ENCODE results near the gene TRIM71. TPM values are rescaled to one million over a fixed set of nuclear protein-coding genes. Genes with fewer than 3 reads are reported as not detected.

TRIM71 gene
- total and polyA plus RNA-seq, 2 of the 13 experiments (the other 11 are each of a cell fraction or from before 2014, with no cell fraction given) = 21.7 to 76.9 TPM

DNA sequence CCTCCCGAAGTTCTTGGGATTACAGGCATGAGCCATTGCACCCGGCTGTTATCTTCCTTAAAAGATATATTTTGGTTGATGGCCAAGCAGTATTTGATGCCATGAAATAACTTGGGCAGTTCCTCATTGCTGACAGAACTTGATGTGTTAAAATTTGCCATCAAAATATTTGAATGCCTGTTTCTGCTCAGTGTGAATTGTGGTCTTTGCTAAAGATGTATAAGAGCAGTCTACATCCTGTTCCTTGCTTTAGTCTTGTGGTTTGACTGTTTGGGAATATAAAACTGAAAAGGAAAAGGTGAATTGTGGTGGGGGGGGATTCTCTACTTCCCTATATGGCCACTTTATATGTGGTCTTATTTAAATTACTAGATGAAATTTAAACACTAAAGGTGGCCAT, 14.0 kb downstream of the TRIM71 start:
- Histone ChIP-seq H3K36me3 (replicated peaks in 1 of 2; ENCODE audit: control insufficient read depth in 1 of 2, insufficient read depth in 2 of 2, low read length in 2 of 2) (peaks cover 4 to 42% of the 10 kb centered on the region in 2 experiments; a peak in 4 of 5 replicates), H3K4me2 (ENCODE audit: low read depth, low read length) (no peak overlapping the region), H3K4me3 (replicated peaks in 1 of 3; ENCODE audit: insufficient read depth in 1 of 3, low read depth in 2 of 3, low read length in 3 of 3) (no peak overlapping the region), H2AFZ (ENCODE audit: low read length) (no peak overlapping the region), H3K79me2 (ENCODE audit: insufficient read depth, low read length) (peaks cover 99% of the 10 kb centered on the region), H3K9ac (ENCODE audit: insufficient read depth, low read depth, low read length) (no peak overlapping the region), H3K27me3 (ENCODE audit: control insufficient read depth in 1 of 2, insufficient read depth in 2 of 2, low read length in 2 of 2) (no peaks in the 10 kb centered on the region), H4K20me1 (ENCODE audit: insufficient read depth, low read length) (peaks cover 100% of the 10 kb centered on the region), H3K4me1 (ENCODE audit: insufficient read depth, low read length) (peaks cover 100% of the 10 kb centered on the region), H3K9me3 (ENCODE audit: low read length) (no peaks in the 10 kb centered on the region), H3K27ac (ENCODE audit: extremely low read length, insufficient read depth, low read length) (no peak overlapping the region)
- TF ChIP-seq, protein P1, sequence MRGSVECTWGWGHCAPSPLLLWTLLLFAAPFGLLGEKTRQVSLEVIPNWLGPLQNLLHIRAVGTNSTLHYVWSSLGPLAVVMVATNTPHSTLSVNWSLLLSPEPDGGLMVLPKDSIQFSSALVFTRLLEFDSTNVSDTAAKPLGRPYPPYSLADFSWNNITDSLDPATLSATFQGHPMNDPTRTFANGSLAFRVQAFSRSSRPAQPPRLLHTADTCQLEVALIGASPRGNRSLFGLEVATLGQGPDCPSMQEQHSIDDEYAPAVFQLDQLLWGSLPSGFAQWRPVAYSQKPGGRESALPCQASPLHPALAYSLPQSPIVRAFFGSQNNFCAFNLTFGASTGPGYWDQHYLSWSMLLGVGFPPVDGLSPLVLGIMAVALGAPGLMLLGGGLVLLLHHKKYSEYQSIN (CRISPR knock-in tag; IDR thresholded peaks at IDR 0.05; ENCODE audit: borderline replicate concordance) = no peak
- TF ChIP-seq CBFB (CRISPR knock-in tag; IDR thresholded peaks at IDR 0.05) (no peak), ZNF253 (CRISPR knock-in tag; IDR thresholded peaks at IDR 0.05; ENCODE audit: borderline replicate concordance) (no peak), EED (CRISPR knock-in tag; IDR thresholded peaks at IDR 0.05) (no peak), NAIF1 (CRISPR knock-in tag; IDR thresholded peaks at IDR 0.05; ENCODE audit: borderline replicate concordance) (no peak), ZNF616 (CRISPR knock-in tag; IDR thresholded peaks at IDR 0.05; ENCODE audit: low read depth) (no peak)
- TF ChIP-seq, protein P2, sequence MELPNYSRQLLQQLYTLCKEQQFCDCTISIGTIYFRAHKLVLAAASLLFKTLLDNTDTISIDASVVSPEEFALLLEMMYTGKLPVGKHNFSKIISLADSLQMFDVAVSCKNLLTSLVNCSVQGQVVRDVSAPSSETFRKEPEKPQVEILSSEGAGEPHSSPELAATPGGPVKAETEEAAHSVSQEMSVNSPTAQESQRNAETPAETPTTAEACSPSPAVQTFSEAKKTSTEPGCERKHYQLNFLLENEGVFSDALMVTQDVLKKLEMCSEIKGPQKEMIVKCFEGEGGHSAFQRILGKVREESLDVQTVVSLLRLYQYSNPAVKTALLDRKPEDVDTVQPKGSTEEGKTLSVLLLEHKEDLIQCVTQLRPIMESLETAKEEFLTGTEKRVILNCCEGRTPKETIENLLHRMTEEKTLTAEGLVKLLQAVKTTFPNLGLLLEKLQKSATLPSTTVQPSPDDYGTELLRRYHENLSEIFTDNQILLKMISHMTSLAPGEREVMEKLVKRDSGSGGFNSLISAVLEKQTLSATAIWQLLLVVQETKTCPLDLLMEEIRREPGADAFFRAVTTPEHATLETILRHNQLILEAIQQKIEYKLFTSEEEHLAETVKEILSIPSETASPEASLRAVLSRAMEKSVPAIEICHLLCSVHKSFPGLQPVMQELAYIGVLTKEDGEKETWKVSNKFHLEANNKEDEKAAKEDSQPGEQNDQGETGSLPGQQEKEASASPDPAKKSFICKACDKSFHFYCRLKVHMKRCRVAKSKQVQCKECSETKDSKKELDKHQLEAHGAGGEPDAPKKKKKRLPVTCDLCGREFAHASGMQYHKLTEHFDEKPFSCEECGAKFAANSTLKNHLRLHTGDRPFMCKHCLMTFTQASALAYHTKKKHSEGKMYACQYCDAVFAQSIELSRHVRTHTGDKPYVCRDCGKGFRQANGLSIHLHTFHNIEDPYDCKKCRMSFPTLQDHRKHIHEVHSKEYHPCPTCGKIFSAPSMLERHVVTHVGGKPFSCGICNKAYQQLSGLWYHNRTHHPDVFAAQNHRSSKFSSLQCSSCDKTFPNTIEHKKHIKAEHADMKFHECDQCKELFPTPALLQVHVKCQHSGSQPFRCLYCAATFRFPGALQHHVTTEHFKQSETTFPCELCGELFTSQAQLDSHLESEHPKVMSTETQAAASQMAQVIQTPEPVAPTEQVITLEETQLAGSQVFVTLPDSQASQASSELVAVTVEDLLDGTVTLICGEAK (IDR thresholded peaks at IDR 0.05) = no peak
- TF ChIP-seq, protein P2 (CRISPR knock-in tag; IDR thresholded peaks at IDR 0.05) = no peak
- TF ChIP-seq, protein P3, sequence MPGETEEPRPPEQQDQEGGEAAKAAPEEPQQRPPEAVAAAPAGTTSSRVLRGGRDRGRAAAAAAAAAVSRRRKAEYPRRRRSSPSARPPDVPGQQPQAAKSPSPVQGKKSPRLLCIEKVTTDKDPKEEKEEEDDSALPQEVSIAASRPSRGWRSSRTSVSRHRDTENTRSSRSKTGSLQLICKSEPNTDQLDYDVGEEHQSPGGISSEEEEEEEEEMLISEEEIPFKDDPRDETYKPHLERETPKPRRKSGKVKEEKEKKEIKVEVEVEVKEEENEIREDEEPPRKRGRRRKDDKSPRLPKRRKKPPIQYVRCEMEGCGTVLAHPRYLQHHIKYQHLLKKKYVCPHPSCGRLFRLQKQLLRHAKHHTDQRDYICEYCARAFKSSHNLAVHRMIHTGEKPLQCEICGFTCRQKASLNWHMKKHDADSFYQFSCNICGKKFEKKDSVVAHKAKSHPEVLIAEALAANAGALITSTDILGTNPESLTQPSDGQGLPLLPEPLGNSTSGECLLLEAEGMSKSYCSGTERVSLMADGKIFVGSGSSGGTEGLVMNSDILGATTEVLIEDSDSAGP (CRISPR knock-in tag; IDR thresholded peaks at IDR 0.05; ENCODE audit: borderline replicate concordance) = no peak
- ChIA-PET CTCF (ENCODE audit: low intra/inter-chr PET ratio, low total read pairs) (no interaction called here), POLR2A (no interaction called here)
- BruUV-seq (replicated peaks) = no TSS peak
- in situ Hi-C loops (cut with HindIII; ENCODE audit: extremely low pct_ligation_motif_present, low pct_unique_long_range_greater_than_20kb) = no loop called here
- ATAC-seq (no peak), DNase-seq (ENCODE audit: low spot score) (no peak), FAIRE-seq (no peak)
- intact Hi-C loops (cut with micrococcal nuclease; ENCODE audit: unreplicated experiment) = no loop called here
- WGBS (ENCODE audit: low lambda C conversion rate) = 41% methylated on average over 2 of the region's 2 CpGs

Data from HepG2 (cell line).